HepG2 (cell line): ENCODE data around the gene FMC1. TPM values are rescaled to one million over a fixed set of nuclear protein-coding genes. Genes with fewer than 3 reads are reported as not detected.

Source experiments
- ARHGAP35 ChIP-seq: sonication (generic); formaldehyde crosslinking; IDR thresholded peaks from 2 replicates; pipeline ENCODE4 v1.9.0; 2022; ENCODE audit warnings: mild to moderate bottlenecking, inconsistent platforms, moderate library complexity, missing genetic modification reagents, borderline replicate concordance
- HMG20A ChIP-seq: IDR thresholded peaks from 2 replicates; pipeline ENCODE4 v1.6.1; 2016; ENCODE audit warnings: borderline replicate concordance
- KMT2B ChIP-seq: IDR thresholded peaks from 2 replicates; pipeline ENCODE4 v1.6.1; 2016; ENCODE audit warnings: missing genetic modification reagents, missing compliant biosample characterization
- MTERF4 ChIP-seq: sonication (generic); formaldehyde crosslinking; IDR thresholded peaks from 2 replicates; pipeline ENCODE4 v1.8.0; 2023; ENCODE audit warnings: mild to moderate bottlenecking, missing genetic modification reagents
- NFIB ChIP-seq: sonication (generic); formaldehyde crosslinking; IDR thresholded peaks from 2 replicates; pipeline ENCODE4 v1.9.0; 2021; ENCODE audit warnings: missing genetic modification reagents, mild to moderate bottlenecking, borderline replicate concordance
- NRL ChIP-seq: sonication (generic); formaldehyde crosslinking; IDR thresholded peaks from 2 replicates; pipeline ENCODE4 v1.5.0; 2020; ENCODE audit warnings: missing genetic modification reagents, mild to moderate bottlenecking, moderate library complexity, borderline replicate concordance
- PBX3 ChIP-seq: sonication (generic); formaldehyde crosslinking; IDR thresholded peaks from 2 replicates; pipeline ENCODE4 v1.8.1; 2023; ENCODE audit warnings: missing genetic modification reagents, inconsistent platforms, borderline replicate concordance
- PRDM10 ChIP-seq: sonication (generic); formaldehyde crosslinking; IDR thresholded peaks from 2 replicates; pipeline ENCODE4 v1.4.0; 2020; ENCODE audit warnings: low read depth, missing genetic modification reagents
- REPIN1 ChIP-seq: sonication (generic); formaldehyde crosslinking; IDR thresholded peaks from 2 replicates; pipeline ENCODE4 v1.8.0; 2022; ENCODE audit warnings: missing genetic modification reagents, low read depth, mild to moderate bottlenecking, borderline replicate concordance
- RXRB ChIP-seq: IDR thresholded peaks from 2 replicates; pipeline ENCODE4 v1.6.1; 2016; ENCODE audit warnings: borderline replicate concordance, missing genetic modification reagents, missing compliant biosample characterization
- SMAD3 ChIP-seq: sonication (generic); formaldehyde crosslinking; IDR thresholded peaks from 2 replicates; pipeline ENCODE4 v1.4.0; 2020; ENCODE audit warnings: missing genetic modification reagents
- ZBTB26 ChIP-seq: IDR thresholded peaks from 2 replicates; pipeline ENCODE4 v1.6.1; 2016; ENCODE audit warnings: missing compliant biosample characterization, missing genetic modification reagents, borderline replicate concordance
- ZNF414 ChIP-seq: sonication (generic); formaldehyde crosslinking; IDR thresholded peaks from 2 replicates; pipeline ENCODE4 v1.5.0; 2020; ENCODE audit warnings: missing genetic modification reagents
- ZUFSP ChIP-seq: sonication (generic); formaldehyde crosslinking; IDR thresholded peaks from 2 replicates; pipeline ENCODE4 v1.9.0; 2021; ENCODE audit warnings: missing genetic modification reagents, mild to moderate bottlenecking, borderline replicate concordance
- polyA plus RNA-seq, 8 experiments: library from polyadenylated mRNA; depleted of rRNA in 3 of 8; stranded (reverse) in 7 of 8; unstranded in 1 of 8; fragments of >200 nt; fragmentation: Illumina TruSeq in 4 of 8; extraction: Trizol in 4 of 8; gene quantifications; 2 replicates each; pipeline versions ENCODE4 v1.2.1 to v1.2.3, GENCODE V29; 2011 to 2016; ENCODE audit warnings: low read depth in 4 of 8, missing spikeins in 1 of 8, mixed read lengths in 1 of 8; ENCODE audit not compliant: insufficient read depth in 1 of 8
- total RNA-seq, 5 experiments: library from RNA; depleted of rRNA; stranded (reverse); fragments of >200 nt; fragmentation: Illumina TruSeq; extraction: Trizol; gene quantifications; 2 replicates each; pipeline ENCODE4 v1.2.3, GENCODE V29; 2016; ENCODE audit warnings: low read depth in 1 of 5

FMC1 gene
- total and polyA plus RNA-seq, 2 of the 13 experiments (the other 11 are each of a cell fraction or from before 2014, with no cell fraction given) = 39.2 to 50.7 TPM

- TF ChIP-seq REPIN1 (CRISPR knock-in tag) (0 out of 2 replicates have a peak, but pooled peaks have one; percentile 79), HMG20A (CRISPR knock-in tag) (no peak), MTERF4 (CRISPR knock-in tag) (peak; percentile 81; the same call in 1 of the 2 replicates), KMT2B (CRISPR knock-in tag) (no peak), NRL (CRISPR knock-in tag) (peak; percentile 89), PBX3 (CRISPR knock-in tag) (peak; percentile 70; the same call in 1 of the 2 replicates), PRDM10 (CRISPR knock-in tag) (peak; percentile 99), ZBTB26 (no peak; the same call in 1 of the 2 replicates), ZUFSP (no peak), SMAD3 (CRISPR knock-in tag) (peak; percentile 41), NFIB (CRISPR knock-in tag) (no peak), ZNF414 (CRISPR knock-in tag) (0 out of 2 replicates have a peak, but pooled peaks have one; percentile 3), ARHGAP35 (CRISPR knock-in tag) (0 out of 2 replicates have a peak, but pooled peaks have one; percentile 26), RXRB (CRISPR knock-in tag) (peak; percentile 44; the same call in 1 of the 2 replicates)
Measured at GRCh38 chr7:139341058-139341775, at the start of gene FMC1 (continued).
